IPS-18a (cell line): ENCODE results near the gene KATNIP.
A peak's percentile ranks its signal among the peaks of the same experiment; 100 is the strongest.

Source experiments
- H3K27ac ChIP-seq: one replicate; pipeline ENCODE4 v1.5.1; 2013; ENCODE audit warnings: low read length
- H3K27me3 ChIP-seq: one replicate; pipeline ENCODE4 v1.6.1; 2013; ENCODE audit warnings: mild to moderate bottlenecking, low read length; ENCODE audit not compliant: control insufficient read depth, insufficient read depth
- H3K36me3 ChIP-seq: one replicate; pipeline ENCODE4 v1.6.1; 2013; ENCODE audit warnings: low read depth, low read length; ENCODE audit not compliant: control insufficient read depth
- H3K4me1 ChIP-seq: one replicate; pipeline ENCODE4 v1.6.1; 2013; ENCODE audit warnings: low read depth, low read length; ENCODE audit not compliant: control insufficient read depth
- H3K4me3 ChIP-seq: one replicate; pipeline ENCODE4 v1.5.1; 2013; ENCODE audit warnings: low read length
- H3K9ac ChIP-seq: one replicate; pipeline ENCODE4 v1.6.1; 2013; ENCODE audit warnings: mild to moderate bottlenecking, low read length, moderate library complexity
- H3K9me3 ChIP-seq: one replicate; pipeline ENCODE4 v1.6.1; 2013; ENCODE audit warnings: low read depth, low read length; ENCODE audit not compliant: control insufficient read depth

Gene KATNIP

GRCh38 chr16:27549746-27550581, at the start of gene KATNIP, which contains the start of gene GTF3C1:
Gene KATNIP (plus strand): TSS chr16:27550144. CDS start chr16:27550171, 27 bp downstream.
Gene GTF3C1 (minus strand): TSS chr16:27549913. CDS start chr16:27549890, 23 bp downstream.
- H3K27ac ChIP-seq = peak within 1 kb of the TSS; percentile 50
- H3K4me3 ChIP-seq = peak within 1 kb of the TSS; percentile 92
- peaks cover 7% of the 10 kb centered on the region for H3K36me3 ChIP-seq
- no peaks in the 10 kb centered on the region for H3K9me3 ChIP-seq
- peak within 1 kb of the TSS; percentile 75 for H3K9ac ChIP-seq
- H3K4me1 ChIP-seq = peaks cover 4% of the 10 kb centered on the region
- no peaks in the 10 kb centered on the region for H3K27me3 ChIP-seq

GRCh38 chr16:27500801-27501200, 49.1 kb upstream of the KATNIP start:
- no peak overlapping the region for H3K4me3 ChIP-seq
- no peaks in the 10 kb centered on the region for H3K9me3 ChIP-seq
- no peaks in the 10 kb centered on the region for H3K4me1 ChIP-seq
- peaks cover 98% of the 10 kb centered on the region for H3K36me3 ChIP-seq
- H3K27ac ChIP-seq = no peak overlapping the region
- no peak overlapping the region for H3K9ac ChIP-seq
- H3K27me3 ChIP-seq = no peaks in the 10 kb centered on the region

- peaks cover 95% of the 10 kb centered on the region for H3K36me3 ChIP-seq
- no peak overlapping the region for H3K27ac ChIP-seq
- H3K27me3 ChIP-seq = no peaks in the 10 kb centered on the region
- H3K9ac ChIP-seq = no peak overlapping the region
- no peaks in the 10 kb centered on the region for H3K9me3 ChIP-seq
- no peaks in the 10 kb centered on the region for H3K4me1 ChIP-seq
- no peak overlapping the region for H3K4me3 ChIP-seq
Measured at GRCh38 chr16:27503662-27504061, 46.3 kb upstream of the KATNIP start.

GRCh38 chr16:27505297-27506236, 44.4 kb upstream of the KATNIP start:
- Histone ChIP-seq H3K27ac (no peak overlapping the region), H3K9me3 (no peaks in the 10 kb centered on the region), H3K4me1 (no peaks in the 10 kb centered on the region), H3K9ac (no peak overlapping the region), H3K4me3 (no peak overlapping the region), H3K27me3 (no peaks in the 10 kb centered on the region), H3K36me3 (peaks cover 88% of the 10 kb centered on the region)

- H3K4me1 ChIP-seq = no peaks in the 10 kb centered on the region
- no peak overlapping the region for H3K27ac ChIP-seq
- peaks cover 88% of the 10 kb centered on the region for H3K36me3 ChIP-seq
- no peaks in the 10 kb centered on the region for H3K27me3 ChIP-seq
- H3K9me3 ChIP-seq = no peaks in the 10 kb centered on the region
- no peak overlapping the region for H3K4me3 ChIP-seq
- H3K9ac ChIP-seq = no peak overlapping the region
Measured at GRCh38 chr16:27506771-27507170, 43.2 kb upstream of the KATNIP start.

GRCh38 chr16:27508476-27508875, 41.5 kb upstream of the KATNIP start:
- H3K9me3 ChIP-seq = no peaks in the 10 kb centered on the region
- peaks cover 75% of the 10 kb centered on the region for H3K36me3 ChIP-seq

GRCh38 chr16:27511657-27512448, 38.1 kb upstream of the KATNIP start:
- Histone ChIP-seq H3K4me3 (no peak overlapping the region), H3K27me3 (no peaks in the 10 kb centered on the region), H3K9me3 (no peaks in the 10 kb centered on the region), H3K36me3 (peaks cover 49% of the 10 kb centered on the region), H3K27ac (no peak overlapping the region), H3K4me1 (no peaks in the 10 kb centered on the region), H3K9ac (no peak overlapping the region)

More at GRCh38 chr16:27508476-27508875, 41.5 kb upstream of the KATNIP start:
- Histone ChIP-seq H3K9ac (no peak overlapping the region), H3K27me3 (no peaks in the 10 kb centered on the region), H3K27ac (no peak overlapping the region), H3K4me3 (no peak overlapping the region), H3K4me1 (no peaks in the 10 kb centered on the region)

- H3K27me3 ChIP-seq = no peaks in the 10 kb centered on the region
- H3K9ac ChIP-seq = no peak overlapping the region
- no peak overlapping the region for H3K27ac ChIP-seq
- no peaks in the 10 kb centered on the region for H3K9me3 ChIP-seq
- peaks cover 37% of the 10 kb centered on the region for H3K36me3 ChIP-seq
- no peak overlapping the region for H3K4me3 ChIP-seq
- H3K4me1 ChIP-seq = no peaks in the 10 kb centered on the region
Measured at GRCh38 chr16:27514806-27515205, 35.1 kb upstream of the KATNIP start.

GRCh38 chr16:27515874-27516353, 34.0 kb upstream of the KATNIP start:
- Histone ChIP-seq H3K36me3 (peaks cover 30% of the 10 kb centered on the region), H3K4me1 (no peaks in the 10 kb centered on the region), H3K9me3 (no peaks in the 10 kb centered on the region), H3K27ac (no peak overlapping the region), H3K4me3 (no peak overlapping the region), H3K9ac (no peak overlapping the region), H3K27me3 (no peaks in the 10 kb centered on the region)

- no peak overlapping the region for H3K9ac ChIP-seq
- no peaks in the 10 kb centered on the region for H3K4me1 ChIP-seq
- no peaks in the 10 kb centered on the region for H3K27me3 ChIP-seq
- peaks cover 25% of the 10 kb centered on the region for H3K36me3 ChIP-seq
- no peak overlapping the region for H3K4me3 ChIP-seq
- no peaks in the 10 kb centered on the region for H3K9me3 ChIP-seq
- no peak overlapping the region for H3K27ac ChIP-seq
Measured at GRCh38 chr16:27516365-27516764, 33.6 kb upstream of the KATNIP start.

- Histone ChIP-seq H3K9me3 (no peaks in the 10 kb centered on the region), H3K4me1 (no peaks in the 10 kb centered on the region), H3K36me3 (peaks cover 23% of the 10 kb centered on the region), H3K4me3 (no peak overlapping the region), H3K9ac (no peak overlapping the region), H3K27me3 (no peaks in the 10 kb centered on the region), H3K27ac (no peak overlapping the region)
Measured at GRCh38 chr16:27517664-27518063, 32.3 kb upstream of the KATNIP start.
